GM18861 (cell line): Measurements from ENCODE around the gene SLC6A7.
"Not testable (repeated sequence)": the region's sequence is repeated elsewhere in the genome, so short reads cannot be mapped to it uniquely, and the experiment has no call there.

Source experiments
- ATAC-seq: cut with Tn5 transposase; IDR thresholded peaks from one replicate; pipeline ENCODE4 v1.9.1; 2021; ENCODE audit not compliant: unreplicated experiment

SLC6A7 gene

GRCh38 chr5:150239794-150240122, 49.9 kb downstream of the SLC6A7 start:
- ATAC-seq = no peak

- ATAC-seq = no peak
Measured at GRCh38 chr5:150241298-150242160, 51.7 kb downstream of the SLC6A7 start.

- ATAC-seq = no peak
Measured at GRCh38 chr5:150242251-150242894, 52.5 kb downstream of the SLC6A7 start.

GRCh38 chr5:150243590-150243989, 53.7 kb downstream of the SLC6A7 start:
- no peak for ATAC-seq

- no peak for ATAC-seq
Measured at GRCh38 chr5:150244209-150244608, 54.3 kb downstream of the SLC6A7 start.

- ATAC-seq = no peak
Measured at GRCh38 chr5:150245111-150245789, 55.4 kb downstream of the SLC6A7 start.

- ATAC-seq = no peak
Measured at GRCh38 chr5:150245808-150246207, 55.9 kb downstream of the SLC6A7 start.

- no peak for ATAC-seq
Measured at GRCh38 chr5:150246429-150246828, 56.6 kb downstream of the SLC6A7 start.

GRCh38 chr5:150246835-150247234, 57.0 kb downstream of the SLC6A7 start:
- ATAC-seq = no peak

GRCh38 chr5:150247726-150248125, 57.9 kb downstream of the SLC6A7 start:
- ATAC-seq = no peak

GRCh38 chr5:150248493-150248892, 58.6 kb downstream of the SLC6A7 start:
- ATAC-seq = not testable (repeated sequence)

GRCh38 chr5:150248946-150249345, 59.1 kb downstream of the SLC6A7 start:
- no peak for ATAC-seq

- no peak for ATAC-seq
Measured at GRCh38 chr5:150249744-150250143, 59.9 kb downstream of the SLC6A7 start.

GRCh38 chr5:150251504-150251903, 61.6 kb downstream of the SLC6A7 start:
- ATAC-seq = no peak

- ATAC-seq = no peak
Measured at GRCh38 chr5:150252489-150252888, 62.6 kb downstream of the SLC6A7 start.

- no peak for ATAC-seq
Measured at GRCh38 chr5:150253416-150254208, 63.8 kb downstream of the SLC6A7 start.

- no peak for ATAC-seq
Measured at GRCh38 chr5:150254363-150254762, 64.5 kb downstream of the SLC6A7 start.

- no peak for ATAC-seq
Measured at GRCh38 chr5:150254774-150255173, 64.9 kb downstream of the SLC6A7 start.

GRCh38 chr5:150255659-150256409, 66.0 kb downstream of the SLC6A7 start:
- no peak for ATAC-seq

- no peak for ATAC-seq
Measured at GRCh38 chr5:150256410-150257064, 66.7 kb downstream of the SLC6A7 start.
